ENCODE results near the gene INO80E. TPM values are rescaled to one million over a fixed set of nuclear protein-coding genes. Genes with fewer than 3 reads are reported as not detected.
"Not testable (repeated sequence)": the region's sequence is repeated elsewhere in the genome, so short reads cannot be mapped to it uniquely, and the experiment has no call there.

Gene INO80E
- total and polyA plus RNA-seq, 12 donors, result 23.2 to 80.4 (median 31.1) TPM

DNA sequence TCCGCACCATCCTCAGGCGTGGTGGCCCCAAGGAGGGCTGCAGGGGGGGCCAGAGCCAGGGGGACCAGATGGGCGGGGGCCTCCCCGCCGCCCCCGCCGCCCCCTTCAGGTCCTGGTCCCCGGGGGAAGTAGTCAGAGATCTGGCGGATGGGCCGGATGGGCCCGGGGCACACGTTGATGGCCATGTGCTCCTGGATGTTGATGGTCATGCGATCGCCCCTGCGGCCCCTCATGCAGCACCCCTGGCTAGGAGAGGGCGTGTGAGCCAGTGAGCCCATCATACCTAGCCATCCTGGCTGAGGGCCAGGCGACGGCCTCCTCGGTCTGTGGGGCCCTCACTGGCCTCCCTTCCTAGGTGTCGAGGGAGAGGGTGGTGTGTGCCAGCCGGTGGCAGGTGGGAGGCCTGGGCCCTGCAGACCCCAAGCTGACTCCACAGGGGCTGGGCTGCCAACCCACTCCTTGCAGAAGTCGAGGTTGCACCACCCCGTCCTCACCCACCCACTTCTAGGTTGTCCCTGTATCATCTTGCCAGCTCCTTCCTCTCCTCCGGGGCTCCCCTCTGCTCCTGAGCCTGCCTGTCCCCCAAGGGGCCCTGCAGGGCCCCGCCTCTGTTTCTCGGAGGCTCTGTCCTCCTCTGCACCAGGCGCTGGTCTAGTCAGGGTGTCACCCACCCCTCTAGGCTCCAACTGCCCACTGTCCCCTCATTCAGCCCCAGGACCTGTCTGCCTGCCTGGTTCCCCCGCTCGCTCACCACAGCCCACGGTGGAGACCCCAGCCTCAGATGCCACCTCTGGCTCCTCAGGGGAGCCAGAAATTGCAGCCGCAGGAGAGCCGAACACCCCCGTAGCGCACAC is 14.2 kb downstream of the INO80E start:
- H3K27ac ChIP-seq, result no peak overlapping the region
- peaks cover 0 to 6% (median 0%) of the 10 kb centered on the region in 9 donors for H3K36me3 ChIP-seq
- DNase-seq (no peak), ATAC-seq (no peak)
- peaks cover 3 to 30% (median 18%) of the 10 kb centered on the region in 9 donors for H3K4me1 ChIP-seq
- TF ChIP-seq, protein P1, sequence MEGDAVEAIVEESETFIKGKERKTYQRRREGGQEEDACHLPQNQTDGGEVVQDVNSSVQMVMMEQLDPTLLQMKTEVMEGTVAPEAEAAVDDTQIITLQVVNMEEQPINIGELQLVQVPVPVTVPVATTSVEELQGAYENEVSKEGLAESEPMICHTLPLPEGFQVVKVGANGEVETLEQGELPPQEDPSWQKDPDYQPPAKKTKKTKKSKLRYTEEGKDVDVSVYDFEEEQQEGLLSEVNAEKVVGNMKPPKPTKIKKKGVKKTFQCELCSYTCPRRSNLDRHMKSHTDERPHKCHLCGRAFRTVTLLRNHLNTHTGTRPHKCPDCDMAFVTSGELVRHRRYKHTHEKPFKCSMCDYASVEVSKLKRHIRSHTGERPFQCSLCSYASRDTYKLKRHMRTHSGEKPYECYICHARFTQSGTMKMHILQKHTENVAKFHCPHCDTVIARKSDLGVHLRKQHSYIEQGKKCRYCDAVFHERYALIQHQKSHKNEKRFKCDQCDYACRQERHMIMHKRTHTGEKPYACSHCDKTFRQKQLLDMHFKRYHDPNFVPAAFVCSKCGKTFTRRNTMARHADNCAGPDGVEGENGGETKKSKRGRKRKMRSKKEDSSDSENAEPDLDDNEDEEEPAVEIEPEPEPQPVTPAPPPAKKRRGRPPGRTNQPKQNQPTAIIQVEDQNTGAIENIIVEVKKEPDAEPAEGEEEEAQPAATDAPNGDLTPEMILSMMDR (IDR thresholded peaks at IDR 0.05), result no peak
- no peaks in the 10 kb centered on the region for H3K9me3 ChIP-seq
- intact Hi-C loops (cut with DNase I), result loop anchor here in 6 of 10 donors (5.0 to 10.0 kb wide), 7 partner anchors 75 to 315 kb away; partner anchors contain the start of genes KCTD13 (in 4 of the 6) and CDIPT (in 2 of the 6)
- WGBS, 2 donors, result 16 to 18% methylated on average over 34 of the region's 34 CpGs
- H3K4me3 ChIP-seq, result peak overlapping the region in 8 of 10 donors; percentile 33 to 54 (median 44)
- H3K27me3 ChIP-seq, result peaks cover 19 to 52% (median 46%) of the 10 kb centered on the region in 7 donors

DNA sequence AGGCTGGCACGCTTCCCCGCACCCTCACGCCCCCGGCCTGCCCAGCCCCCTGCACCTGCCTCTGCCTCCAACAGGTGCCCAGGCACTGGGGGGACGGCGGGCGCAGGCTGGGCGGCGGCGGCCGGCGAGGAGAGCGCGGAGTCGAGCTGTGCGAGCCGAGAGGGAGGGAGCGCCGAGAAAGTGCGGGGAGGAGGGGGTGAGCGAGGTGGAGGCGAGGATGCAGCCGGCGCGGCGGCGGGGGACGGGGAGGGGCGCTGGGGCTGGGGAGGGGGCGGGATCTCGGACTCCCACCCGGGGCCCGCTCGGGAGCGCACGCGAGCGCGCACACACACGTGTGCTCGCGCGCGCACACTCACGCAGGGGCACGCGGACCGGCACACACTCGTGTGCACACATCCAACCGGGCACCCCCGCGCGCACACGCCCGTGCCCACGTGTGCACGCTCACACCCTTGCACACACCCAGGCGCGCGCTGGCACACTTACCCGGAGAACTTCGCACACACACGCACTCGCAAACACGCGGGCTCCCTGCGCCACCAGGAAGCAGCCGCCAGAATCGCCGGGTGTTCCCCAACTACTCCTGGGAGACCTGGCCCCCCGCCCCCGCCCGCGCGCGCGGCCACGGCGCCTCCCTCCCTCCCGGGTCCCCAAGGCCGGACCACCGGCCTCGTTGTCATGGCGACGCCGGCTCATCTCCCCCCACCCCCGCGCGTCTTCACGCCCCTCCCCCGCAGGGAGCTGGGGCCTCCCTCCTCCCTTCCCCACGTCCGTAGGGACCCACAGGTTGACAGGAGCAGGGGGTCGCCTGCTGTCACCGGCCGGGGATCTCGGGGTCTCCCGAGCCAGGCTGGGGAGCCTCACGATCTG is 15.0 kb downstream of the INO80E start, which contains the start of gene DOC2A:
Gene DOC2A (minus strand): TSS at position 184 of the 870 bp plus-strand sequence. CDS start 805 bp downstream, outside the sequence.
- peaks cover 3 to 24% (median 18%) of the 10 kb centered on the region in 9 donors for H3K4me1 ChIP-seq
- H3K36me3 ChIP-seq, result peaks cover 0 to 4% (median 0%) of the 10 kb centered on the region in 9 donors
- 1% methylated on average over 45 to 99 of the region's 99 CpGs for WGBS, 2 donors
- intact Hi-C loops (cut with DNase I), result loop anchor here in 2 of 10 donors (10.0 kb wide), 2 partner anchors 76 to 316 kb away; no protein-coding TSS in a partner anchor
- no peaks in the 10 kb centered on the region for H3K9me3 ChIP-seq
- no peak for DNase-seq
- H3K27ac ChIP-seq, result no peak within 1 kb of the TSS
- H3K4me3 ChIP-seq, result peak within 1 kb of the TSS in 9 of 10 donors; percentile 23 to 54 (median 43)
- no peak for ATAC-seq
- TF ChIP-seq, protein P1 (IDR thresholded peaks at IDR 0.05), result no peak
- peaks cover 19 to 52% (median 46%) of the 10 kb centered on the region in 7 donors for H3K27me3 ChIP-seq

DNA sequence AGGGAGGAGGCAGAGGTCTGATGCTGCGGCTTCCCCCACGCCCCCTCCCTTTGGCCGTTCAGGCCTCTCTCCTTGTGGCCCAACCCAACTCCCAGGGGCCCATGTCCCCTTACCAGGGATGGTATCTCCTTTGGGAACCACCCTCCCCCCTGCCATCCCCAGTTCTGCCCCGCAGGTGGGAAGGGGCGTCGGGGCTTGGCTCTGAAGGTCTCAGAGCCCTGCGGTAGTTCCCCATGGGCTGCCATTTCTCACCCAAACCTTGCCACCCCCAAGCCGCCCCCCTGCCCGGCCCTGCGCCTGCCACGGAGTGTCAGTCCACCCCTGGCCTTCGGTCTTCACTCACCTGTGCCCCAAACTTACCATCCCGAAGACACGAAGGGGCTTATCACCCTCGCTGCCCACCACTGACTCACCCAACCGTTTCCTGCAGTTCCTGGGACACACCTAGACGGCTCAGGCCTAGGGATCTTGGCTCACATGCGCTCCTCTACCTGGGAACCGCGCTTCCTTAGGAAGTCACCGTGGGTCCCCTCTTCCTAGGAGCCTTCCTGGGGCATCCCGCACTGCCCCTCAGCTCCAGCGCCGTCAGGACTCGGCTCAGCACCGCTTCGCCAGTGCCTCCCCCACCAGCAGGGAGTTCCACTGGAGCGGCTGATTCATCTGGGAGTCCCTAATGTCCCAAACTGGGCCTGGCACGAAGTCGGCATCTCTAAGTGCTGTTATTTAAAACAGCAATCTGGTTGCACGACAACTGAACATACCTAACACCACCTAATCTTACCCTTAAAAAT is 15.9 kb downstream of the INO80E start:
- Histone ChIP-seq H3K27ac (no peak overlapping the region), H3K9me3 (no peaks in the 10 kb centered on the region), H3K27me3 (peaks cover 19 to 52% (median 46%) of the 10 kb centered on the region in 7 donors), H3K36me3 (no peaks in the 10 kb centered on the region), H3K4me1 (peaks cover 3 to 24% (median 18%) of the 10 kb centered on the region in 9 donors), H3K4me3 (peak overlapping the region in 2 of 10 donors; percentile 37 to 43)
- TF ChIP-seq, protein P1 (IDR thresholded peaks at IDR 0.05), result no peak
- intact Hi-C loops (cut with DNase I), result loop anchor here in 2 of 10 donors (10.0 kb wide), 2 partner anchors 77 to 317 kb away; no protein-coding TSS in a partner anchor
- ATAC-seq (no peak), DNase-seq (no peak)
- WGBS, 2 donors, result 9 to 16% methylated on average over 31 of the region's 31 CpGs

DNA sequence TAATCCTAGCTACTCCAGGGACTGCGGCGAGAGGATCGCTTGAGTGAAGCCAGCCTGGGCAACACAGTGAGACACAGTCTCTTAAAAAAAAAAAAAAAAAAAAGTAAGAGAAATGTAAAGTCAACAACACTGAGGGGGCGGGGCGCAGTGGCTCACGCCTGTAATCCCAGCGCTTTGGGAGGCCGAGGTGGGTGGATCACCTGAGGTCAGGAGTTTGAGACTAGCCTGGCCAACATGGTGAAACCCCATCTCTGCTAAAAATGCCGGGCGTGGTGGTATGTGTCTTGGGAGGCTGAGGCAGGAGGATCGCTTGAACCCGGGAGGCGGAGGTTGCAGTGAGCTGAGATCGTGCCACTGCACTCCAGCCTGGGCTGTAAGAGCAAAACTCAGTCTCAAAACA is 16.6 kb downstream of the INO80E start:
- intact Hi-C loops (cut with DNase I), result loop anchor here in 2 of 10 donors (10.0 kb wide), 2 partner anchors 78 to 318 kb away; no protein-coding TSS in a partner anchor
- Histone ChIP-seq H3K4me1 (peaks cover 3 to 24% (median 18%) of the 10 kb centered on the region in 9 donors), H3K27me3 (peaks cover 19 to 52% (median 46%) of the 10 kb centered on the region in 7 donors)
- not testable (repeated sequence) for H3K9me3 ChIP-seq, H3K27ac ChIP-seq, ATAC-seq, H3K4me3 ChIP-seq, H3K36me3 ChIP-seq, DNase-seq
- WGBS, 2 donors, result 80% methylated on average over 14 of the region's 14 CpGs

DNA sequence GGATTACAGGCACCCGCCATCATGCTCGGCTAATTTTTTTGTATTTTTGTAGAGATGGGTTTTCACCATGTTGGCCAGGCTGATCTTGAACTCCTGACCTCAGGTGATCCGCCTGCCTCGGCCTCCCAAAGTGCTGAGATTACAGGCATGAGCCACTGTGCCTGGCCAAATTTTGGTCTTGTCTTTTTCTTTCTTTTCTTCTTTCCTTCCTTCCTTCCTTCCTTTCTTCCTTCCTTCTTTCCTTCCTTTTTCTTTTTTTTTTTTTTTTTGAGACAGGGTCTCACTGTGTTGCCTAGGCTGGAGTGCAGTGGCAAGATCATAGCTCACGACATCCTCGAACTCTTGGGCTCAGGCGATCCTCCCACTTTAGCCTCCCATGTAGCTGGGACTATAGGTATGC is 19.4 kb downstream of the INO80E start:
- not testable (repeated sequence) for DNase-seq, H3K4me3 ChIP-seq, ATAC-seq, H3K27ac ChIP-seq, H3K9me3 ChIP-seq, H3K36me3 ChIP-seq
- 85 to 87% methylated on average over 7 of the region's 7 CpGs for WGBS, 2 donors
- intact Hi-C loops (cut with DNase I), result loop anchor here in 2 of 10 donors (10.0 kb wide), 2 partner anchors 81 to 321 kb away; no protein-coding TSS in a partner anchor
- peaks cover 3 to 18% (median 14%) of the 10 kb centered on the region in 9 donors for H3K4me1 ChIP-seq
- H3K27me3 ChIP-seq, result peaks cover 6 to 26% (median 23%) of the 10 kb centered on the region in 7 donors
